Stimulated activated CD4-positive, alpha-beta T cell treated with anti-CD3 and anti-CD28 coated beads, TNF-alpha, amount 100 ng/mL, for 4 hours (primary cell): ENCODE data around the gene FAXC.
"Not testable (repeated sequence)": the region's sequence is repeated elsewhere in the genome, so short reads cannot be mapped to it uniquely, and the experiment has no call there.

Experiments used
- DNase-seq, 3 experiments: peaks; one replicate each; pipeline ENCODE4 v3.0.0-alpha.2; 2020; ENCODE audit warnings: low read depth in 3 of 3

Gene FAXC

GRCh38 chr6:99341862-99342455 lies 7.5 kb downstream of the FAXC start:
- no peak for DNase-seq

GRCh38 chr6:99338188-99338587 lies 11.3 kb downstream of the FAXC start:
- DNase-seq = no peak

GRCh38 chr6:99335298-99335697 lies 14.2 kb downstream of the FAXC start:
- not testable (repeated sequence) for DNase-seq

GRCh38 chr6:99334526-99335127 lies 14.8 kb downstream of the FAXC start:
- DNase-seq = no peak

- DNase-seq = no peak
Observed at GRCh38 chr6:99333068-99333467, 16.4 kb downstream of the FAXC start.

- no peak for DNase-seq
Observed at GRCh38 chr6:99331531-99331930, 17.9 kb downstream of the FAXC start.

- peak in 1 of 3 experiments; percentile 7 for DNase-seq
Observed at GRCh38 chr6:99330159-99330558, 19.3 kb downstream of the FAXC start.

- DNase-seq = no peak
Observed at GRCh38 chr6:99324996-99325395, 24.5 kb downstream of the FAXC start.

- DNase-seq = no peak
Observed at GRCh38 chr6:99318566-99318965, 30.9 kb downstream of the FAXC start.

- no peak for DNase-seq
Observed at GRCh38 chr6:99312354-99312753, 37.1 kb downstream of the FAXC start.

- no peak for DNase-seq
Observed at GRCh38 chr6:99310553-99310952, 38.9 kb downstream of the FAXC start.

GRCh38 chr6:99309557-99309956 lies 39.9 kb downstream of the FAXC start:
- no peak for DNase-seq

GRCh38 chr6:99308788-99309187 lies 40.7 kb downstream of the FAXC start:
- no peak for DNase-seq

- no peak for DNase-seq
Observed at GRCh38 chr6:99307295-99307907, 42.1 kb downstream of the FAXC start.

GRCh38 chr6:99306341-99306740 lies 43.1 kb downstream of the FAXC start:
- no peak for DNase-seq

- DNase-seq = no peak
Observed at GRCh38 chr6:99305021-99305554, 44.4 kb downstream of the FAXC start.

GRCh38 chr6:99297415-99297814 lies 52.1 kb downstream of the FAXC start:
- no peak for DNase-seq

- no peak for DNase-seq
Observed at GRCh38 chr6:99297006-99297405, 52.5 kb downstream of the FAXC start.

- DNase-seq = no peak
Observed at GRCh38 chr6:99296261-99296660, 53.2 kb downstream of the FAXC start.

GRCh38 chr6:99295276-99295675 lies 54.2 kb downstream of the FAXC start:
- no peak for DNase-seq

GRCh38 chr6:99294786-99295185 lies 54.7 kb downstream of the FAXC start:
- DNase-seq = no peak

GRCh38 chr6:99289701-99290100 lies 59.8 kb downstream of the FAXC start:
- DNase-seq = no peak

- no peak for DNase-seq
Observed at GRCh38 chr6:99288668-99289067, 60.8 kb downstream of the FAXC start.
